NCI-H2227 (cell line): ENCODE measurements around the gene CTNNBL1.

ENCODE experiments used
- DNase-seq: peaks from one replicate; lab custom pipeline; 2025; ENCODE audit not compliant: unreplicated experiment; lab: John Stamatoyannopoulos, UW

The CTNNBL1 gene

DNA sequence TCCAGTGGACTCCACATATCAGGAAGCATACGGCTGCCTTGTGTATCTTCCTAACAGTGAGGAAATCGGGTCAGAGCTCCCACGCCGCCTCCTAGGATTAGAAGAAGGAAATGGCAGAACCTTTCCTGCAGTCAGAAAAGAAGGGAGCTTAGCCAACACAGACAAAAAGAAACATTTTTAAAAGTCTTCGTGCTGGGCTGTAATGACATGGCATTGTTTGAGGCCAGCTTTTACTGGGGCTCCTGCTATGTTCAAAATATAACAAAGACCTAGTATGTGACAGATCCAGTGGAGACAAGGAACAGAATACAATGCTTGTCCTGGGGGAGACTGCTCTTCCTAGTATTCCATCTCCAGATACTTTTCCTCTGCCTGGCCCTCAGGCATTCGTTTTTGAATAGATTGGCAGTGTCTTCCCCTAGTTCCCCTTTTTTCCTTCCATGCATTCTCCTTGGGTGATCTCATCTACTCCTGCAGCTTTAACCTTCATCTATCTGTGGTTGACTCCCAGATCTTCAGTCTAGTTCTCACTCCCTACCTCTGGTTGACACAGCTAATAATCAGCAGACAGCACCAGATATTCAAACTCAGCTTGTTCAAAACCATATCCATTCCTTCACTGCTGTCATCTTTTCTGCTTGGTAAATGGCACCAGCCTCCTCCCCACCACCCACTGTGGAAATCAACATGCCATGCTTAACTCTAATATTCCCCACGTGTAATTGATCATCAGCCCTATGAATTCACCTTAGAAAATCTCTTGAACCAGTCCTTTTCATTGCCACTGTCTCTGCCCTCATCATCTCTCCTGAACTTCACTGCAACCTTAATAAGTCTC, 114.6 kb downstream of the CTNNBL1 start:
- no peak for DNase-seq

DNA sequence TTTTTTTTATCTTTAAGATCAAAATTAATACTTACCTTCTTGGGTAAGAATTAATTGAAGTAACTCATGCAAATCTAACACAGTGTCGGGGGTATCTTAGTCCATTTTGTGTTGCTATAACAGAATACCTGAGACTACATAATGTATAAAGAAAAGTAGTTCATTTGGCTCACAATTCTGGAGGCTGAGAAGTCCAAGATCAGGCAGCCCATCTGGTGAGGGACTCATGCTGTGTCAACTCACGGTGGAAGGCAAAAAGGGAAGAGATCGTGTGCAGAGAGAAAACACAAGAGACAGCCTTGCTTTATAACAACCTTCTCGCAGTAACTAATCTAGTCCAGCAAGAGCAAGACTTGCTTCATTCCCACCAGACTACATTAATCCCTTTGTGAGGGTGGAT, 116.2 kb downstream of the CTNNBL1 start:
- no peak for DNase-seq

DNA sequence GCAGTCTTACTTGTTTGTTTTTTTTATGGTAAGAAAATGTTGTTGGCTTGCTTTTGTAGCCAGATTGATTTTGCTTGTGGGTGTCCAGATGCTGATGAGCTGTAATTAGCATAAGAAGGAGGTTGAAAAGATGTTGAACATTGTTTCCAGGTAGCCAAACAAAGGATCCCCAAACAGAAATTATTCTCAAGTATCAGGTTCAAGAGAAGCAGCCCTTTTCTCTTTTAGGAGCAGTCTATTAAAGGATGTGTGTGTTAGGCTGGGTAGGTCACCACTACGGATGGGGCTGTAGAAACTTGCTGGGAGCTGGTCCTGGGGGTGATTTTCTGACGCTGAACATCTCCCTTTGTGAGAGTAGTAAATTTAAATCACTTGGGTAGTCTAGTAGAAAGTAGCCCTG, 122.2 kb downstream of the CTNNBL1 start:
- DNase-seq, result peak; percentile 25

DNA sequence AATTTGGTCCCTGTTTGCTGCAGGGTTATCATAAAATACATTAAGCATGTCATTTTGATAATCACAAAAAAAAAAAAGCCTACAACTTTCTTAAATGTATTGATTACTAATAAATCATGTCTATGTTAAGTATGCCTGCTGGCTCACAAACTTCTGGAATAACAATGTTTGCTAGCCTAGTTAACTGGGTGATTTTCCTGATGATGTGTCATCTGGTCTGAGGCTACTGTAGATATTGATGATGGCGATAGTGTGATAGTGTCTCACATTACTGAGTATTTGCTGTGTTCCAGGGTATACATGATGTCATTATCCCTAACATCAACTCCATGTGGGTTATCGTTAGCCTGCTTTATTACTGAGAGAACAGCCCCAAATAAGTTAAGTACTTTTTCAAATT, 122.9 kb downstream of the CTNNBL1 start:
- DNase-seq, result no peak

DNA sequence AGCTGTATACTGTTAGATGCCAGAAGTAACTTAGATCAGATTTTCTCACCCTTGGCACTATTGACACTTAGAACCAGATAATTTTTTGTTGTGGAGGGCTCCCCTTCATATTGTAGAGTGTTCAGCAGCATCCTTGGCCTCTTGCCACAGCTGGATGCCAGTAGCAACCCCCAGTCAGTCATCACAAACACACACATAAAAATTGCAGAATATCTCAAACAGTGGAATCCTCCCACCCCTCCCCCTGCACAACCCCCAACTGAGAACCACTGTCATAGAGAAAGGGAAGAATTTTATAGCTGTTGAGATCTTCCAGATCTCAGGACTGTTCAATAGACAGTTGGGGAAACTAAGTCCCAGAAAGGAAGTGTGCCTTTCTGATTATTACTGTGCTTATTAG, 127.9 kb downstream of the CTNNBL1 start:
- peak; percentile 17 for DNase-seq

DNA sequence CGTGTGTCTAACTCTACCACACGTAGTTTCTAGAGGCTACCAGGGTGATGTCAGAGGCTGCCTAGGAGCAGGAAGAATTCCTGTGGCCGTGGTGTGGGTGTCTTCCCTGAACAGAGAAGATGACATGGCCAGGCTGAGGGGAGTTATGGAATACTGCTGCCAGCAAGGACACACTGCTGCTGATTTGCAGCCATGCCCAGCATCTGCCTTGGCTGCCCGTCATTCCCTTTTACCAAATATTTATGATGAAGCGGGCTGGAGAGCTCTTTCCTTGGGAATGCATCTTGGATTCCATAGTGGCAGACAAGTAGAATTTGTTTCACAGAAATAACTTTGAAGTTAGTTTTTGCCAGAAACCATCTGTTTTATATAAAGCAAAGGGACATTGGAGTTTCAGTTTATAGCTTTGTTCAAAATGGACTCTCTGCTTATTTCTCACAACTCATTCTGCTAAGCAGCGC, 128.3 kb downstream of the CTNNBL1 start:
- no peak for DNase-seq

DNA sequence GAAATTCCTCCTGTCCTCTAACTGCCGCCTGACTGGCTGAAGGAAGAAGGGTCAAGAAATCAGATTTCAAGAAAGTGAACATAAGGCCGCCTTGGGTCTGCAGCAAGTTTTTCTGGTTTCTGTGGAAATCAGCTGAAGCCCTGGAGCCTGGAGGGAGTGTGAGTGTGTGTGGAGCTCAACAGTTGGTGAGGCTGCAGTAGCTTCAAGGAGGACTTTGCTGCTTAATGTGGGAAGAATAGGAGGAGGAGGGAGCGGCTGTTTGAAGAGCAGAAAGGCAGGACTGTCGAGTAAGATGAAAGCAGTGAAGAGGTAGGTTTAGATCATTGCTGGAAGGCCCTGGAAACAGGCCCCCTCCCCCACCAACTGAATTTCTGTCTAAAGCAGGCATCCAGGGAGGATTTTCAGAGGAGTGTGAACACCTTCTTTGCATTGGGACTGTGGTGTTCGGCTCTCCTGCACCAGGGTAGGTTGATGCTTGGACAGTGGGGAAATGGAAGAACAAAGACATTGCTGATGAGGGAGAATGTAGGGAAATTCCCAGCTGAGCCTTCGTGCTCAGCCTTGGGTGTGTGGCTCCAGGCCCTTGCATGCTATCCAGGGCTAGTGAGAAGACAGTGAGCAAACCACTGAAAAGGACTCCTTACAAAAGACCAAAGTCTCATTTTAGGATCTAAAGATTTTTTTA, 129.6 kb downstream of the CTNNBL1 start:
- DNase-seq, result peak; percentile 34

DNA sequence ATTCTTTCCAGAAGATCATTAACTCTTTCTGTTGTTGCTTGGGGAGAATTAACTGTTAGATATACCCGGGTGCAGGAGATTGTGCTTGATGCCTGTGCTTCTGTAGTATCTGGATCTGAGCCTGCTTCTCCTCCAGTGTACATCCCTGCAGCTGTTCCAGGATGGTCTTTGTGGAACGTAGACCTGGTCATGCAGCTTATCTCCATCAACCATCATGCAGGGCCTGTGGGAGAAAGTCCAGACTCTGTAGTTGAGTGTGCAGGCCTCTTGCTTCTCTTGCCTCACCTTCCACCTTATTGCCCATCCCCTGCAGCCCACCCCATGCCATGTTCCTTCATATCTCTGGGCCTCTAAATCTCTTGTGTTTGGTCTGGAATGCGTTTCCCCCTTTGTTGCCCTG, 133.8 kb downstream of the CTNNBL1 start:
- DNase-seq, result no peak

DNA sequence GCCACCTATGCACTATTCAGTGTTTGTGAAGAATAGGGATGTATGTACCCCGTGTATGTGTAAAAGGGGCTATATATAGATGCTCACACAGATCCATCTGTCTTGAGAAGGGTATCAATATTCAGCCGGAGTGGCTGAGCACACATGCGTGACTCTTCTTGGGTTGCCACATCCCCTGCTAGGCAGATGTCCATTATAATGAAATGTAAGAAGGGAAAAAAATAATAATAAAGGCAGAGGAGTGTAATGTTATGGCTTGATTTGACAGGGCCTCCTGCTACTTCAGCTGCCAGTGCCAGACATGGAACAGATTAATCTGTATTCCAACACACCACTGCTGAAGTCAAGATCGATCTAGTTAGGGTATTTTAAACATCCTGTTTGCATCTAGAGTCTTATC, 134.9 kb downstream of the CTNNBL1 start:
- DNase-seq, result no peak

DNA sequence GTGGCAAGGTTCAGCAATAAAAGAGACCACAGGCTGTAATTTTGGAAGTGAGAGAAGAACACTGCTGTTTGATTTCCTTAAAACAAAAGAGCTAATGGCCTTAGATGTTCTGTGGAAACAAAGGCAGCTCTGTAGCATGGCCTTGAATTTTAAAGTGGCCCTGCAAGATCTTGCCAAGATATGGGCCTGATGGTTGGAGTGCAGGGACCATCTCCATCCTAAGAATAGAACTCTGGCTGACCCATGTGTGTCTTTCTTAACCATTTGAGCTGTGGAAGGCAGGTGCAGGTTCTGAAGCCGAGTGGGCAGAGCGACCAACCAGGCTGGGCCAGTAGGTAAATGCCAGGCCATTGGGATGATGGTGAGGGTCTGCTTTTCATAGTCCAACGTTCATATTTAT, 135.3 kb downstream of the CTNNBL1 start:
- no peak for DNase-seq

DNA sequence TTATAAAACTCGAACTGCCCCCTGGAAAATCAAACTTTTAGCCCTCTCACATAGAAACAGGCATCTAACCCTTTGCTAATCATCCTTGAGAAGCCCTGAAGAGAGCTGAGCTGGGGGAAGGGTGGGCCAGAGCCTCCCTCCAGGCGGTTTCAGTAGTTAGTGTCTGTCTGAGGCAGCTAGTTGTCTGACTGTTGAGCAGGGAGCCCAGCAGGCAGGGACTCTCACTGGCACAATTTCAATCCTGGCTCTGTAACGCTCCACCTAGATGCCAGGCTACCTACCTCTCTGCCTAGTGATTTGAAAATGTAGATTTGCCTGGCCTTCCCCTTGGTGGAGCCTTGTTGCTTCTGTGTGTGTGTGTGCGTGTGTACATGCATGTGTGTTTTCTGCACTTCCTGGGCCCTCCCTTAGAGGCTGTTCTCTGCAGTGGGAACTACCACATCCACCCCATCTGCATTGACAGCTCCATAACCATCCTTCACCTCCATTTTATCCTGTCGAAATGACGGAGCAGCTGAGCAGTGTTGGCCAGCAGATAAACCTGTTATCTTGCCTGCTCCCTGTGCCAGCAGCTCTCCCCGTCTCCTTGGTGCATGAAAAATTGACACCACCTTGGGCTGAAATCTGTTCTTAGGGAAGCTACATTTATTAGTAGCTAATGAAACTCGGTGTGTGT, 139.5 kb downstream of the CTNNBL1 start:
- DNase-seq, result no peak

DNA sequence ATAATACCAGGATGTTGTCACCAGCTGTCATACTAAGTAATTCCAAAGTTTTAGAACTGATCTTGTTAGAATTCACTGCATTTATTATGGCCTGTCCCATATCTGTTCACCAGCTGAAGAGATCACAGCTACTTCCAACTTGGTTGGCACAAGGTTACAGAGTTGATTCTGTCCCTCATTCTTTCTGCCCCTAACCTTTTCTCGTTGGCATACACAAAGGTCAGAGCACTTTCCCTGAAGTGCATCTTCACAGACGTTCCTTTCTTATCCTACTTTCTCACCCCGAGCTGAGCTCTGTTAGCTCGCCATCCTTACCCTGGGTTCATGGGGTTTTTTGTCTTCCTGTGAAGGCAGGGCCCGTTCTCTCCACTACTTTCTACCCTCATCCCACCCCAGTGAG, 143.1 kb downstream of the CTNNBL1 start:
- no peak for DNase-seq

DNA sequence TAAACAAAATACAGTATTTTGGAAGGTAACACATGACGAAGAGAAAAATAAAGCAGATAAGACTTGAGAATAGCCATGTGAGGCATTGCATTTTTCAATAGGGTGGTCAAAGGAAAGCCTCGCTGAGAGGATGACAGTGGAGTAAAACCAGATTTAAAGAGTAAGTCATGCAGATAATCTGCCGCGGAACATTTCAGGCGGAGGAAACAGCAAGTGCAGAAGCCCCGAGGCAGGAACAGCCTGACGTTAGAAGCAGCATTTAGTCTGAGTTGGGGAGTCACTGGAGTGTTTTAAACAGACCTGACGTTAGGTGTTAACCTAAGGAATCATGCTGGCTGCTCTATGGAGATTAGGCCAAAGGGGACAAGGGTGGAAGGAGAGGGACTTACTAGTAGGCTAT, 144.1 kb downstream of the CTNNBL1 start:
- no peak for DNase-seq

DNA sequence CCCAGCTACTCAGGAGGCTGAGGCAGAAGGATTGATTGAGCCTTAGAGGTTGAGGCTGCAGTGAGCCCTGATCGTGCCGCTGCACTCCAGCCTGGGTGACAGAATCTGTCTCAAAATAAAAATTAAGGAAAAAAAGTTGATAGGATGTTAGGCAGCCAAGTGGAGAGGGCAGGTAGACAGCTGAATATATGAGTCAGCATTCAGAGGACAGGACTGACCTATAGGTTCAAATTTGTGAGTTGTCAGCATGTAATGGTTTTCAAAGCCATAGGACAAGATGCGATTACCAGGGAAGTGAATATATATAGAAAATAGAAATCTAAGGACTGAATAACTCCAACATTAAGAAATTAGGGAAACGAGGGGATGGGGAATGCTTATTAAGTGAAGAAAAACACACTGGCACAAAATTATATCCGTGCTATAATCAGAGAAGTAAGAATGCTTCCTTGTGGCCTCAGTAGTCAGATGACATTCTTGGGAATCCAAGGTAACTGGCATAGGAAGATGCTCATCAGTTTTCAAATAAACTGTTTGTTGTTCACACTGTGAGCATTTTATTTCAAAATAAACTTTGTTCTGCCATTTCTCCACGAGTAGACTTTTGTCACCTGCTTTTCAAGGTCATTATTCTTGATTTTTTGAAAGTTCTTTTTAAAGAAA, 145.1 kb downstream of the CTNNBL1 start:
- no peak for DNase-seq

DNA sequence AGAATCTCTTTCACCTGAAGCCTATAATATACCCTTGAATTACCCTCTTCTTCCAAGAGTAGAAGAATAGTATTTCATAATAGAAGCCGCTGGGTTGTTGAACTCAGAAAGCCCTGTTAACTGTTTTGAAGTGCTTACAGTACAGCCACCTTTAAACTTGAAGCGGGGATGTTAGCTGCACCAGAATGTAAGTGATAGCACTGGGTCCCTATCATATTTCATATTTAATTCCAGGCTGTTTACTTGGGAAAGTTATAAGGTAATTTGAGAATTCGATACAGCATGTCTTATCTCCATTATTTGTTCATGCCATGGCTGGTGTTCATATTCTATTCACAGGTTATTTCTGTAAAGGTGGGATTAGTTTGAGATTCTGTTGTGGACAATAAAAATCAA, 145.6 kb downstream of the CTNNBL1 start:
- DNase-seq, result peak; percentile 50

DNA sequence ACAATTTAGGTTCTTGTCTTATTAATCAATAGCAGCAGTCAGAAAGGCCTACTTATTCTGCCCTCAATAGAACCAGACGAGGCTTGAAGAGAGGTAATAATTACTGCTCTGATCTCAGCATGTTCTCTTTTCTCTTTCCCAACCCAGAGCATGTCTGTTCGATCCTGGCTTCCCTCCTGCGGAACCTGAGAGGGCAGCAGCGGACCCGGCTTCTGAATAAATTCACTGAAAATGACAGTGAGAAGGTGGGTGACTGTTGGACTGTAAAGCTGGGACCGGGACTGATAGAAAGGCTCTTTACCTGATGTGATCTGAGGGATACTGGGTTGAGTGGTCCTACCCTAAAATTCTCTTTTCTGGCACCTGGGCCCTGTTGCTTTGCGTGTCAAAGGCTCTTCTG, 146.1 kb downstream of the CTNNBL1 start:
- DNase-seq, result peak; percentile 57

DNA sequence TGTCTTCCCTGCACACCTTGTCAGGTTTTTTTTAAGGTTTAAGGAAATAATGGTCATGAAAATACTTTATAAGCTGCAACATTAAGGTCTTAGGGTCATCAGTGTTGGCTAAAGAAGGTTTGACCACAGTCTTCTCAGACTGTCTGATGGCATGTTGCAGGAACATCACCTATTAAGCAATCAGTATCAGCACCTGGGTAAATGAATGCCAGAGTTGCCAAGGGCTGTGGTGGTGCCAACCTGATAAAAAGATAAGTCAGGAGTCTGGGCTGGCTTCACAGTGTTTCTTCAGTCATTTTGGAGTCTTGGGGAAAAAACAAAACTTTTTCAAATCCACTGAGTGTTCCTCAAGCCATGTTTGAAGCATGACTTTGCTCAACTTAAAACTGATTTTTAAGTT, 147.6 kb downstream of the CTNNBL1 start:
- DNase-seq, result no peak

DNA sequence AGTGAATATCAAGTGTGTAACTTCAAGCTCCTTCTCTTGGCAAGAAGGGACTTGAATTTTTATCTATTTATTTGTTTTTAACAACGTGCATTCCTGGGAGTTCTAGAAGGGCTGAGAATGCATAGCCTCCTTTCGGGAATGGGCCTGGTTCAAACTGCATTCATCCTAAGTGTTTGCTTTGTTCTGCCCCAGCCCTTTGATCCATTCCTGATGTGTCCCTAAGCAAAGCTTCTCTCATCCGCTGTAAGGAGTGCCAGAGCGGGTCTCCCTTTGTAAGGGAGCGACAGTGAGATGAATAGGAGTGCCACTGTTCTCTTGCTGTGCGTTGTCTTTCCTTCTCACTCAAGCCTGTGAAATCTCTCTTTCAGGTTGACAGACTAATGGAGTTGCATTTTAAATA, 148.1 kb downstream of the CTNNBL1 start:
- DNase-seq, result no peak

DNA sequence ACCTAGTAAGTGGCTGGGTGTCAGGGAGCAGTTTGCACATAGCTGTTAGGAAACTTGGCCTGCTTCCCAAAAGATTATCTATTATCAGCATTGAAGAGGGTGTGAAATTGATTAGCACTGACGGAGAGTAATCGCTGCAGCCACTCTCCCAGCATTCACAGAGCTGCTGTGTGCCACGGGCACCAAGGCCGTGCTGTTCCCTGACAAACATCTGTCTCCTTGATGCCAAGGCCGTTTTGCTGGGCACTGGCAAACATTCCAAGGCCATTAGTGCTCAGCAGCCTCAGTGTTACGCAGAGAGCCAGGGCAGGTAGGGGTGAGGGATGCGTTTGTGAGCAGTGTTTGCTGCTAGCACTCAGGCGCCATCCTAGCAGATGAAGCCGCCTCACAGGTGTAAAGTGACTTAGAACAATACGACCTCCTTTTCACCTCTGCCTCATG, 151.4 kb downstream of the CTNNBL1 start:
- DNase-seq, result peak; percentile 11

DNA sequence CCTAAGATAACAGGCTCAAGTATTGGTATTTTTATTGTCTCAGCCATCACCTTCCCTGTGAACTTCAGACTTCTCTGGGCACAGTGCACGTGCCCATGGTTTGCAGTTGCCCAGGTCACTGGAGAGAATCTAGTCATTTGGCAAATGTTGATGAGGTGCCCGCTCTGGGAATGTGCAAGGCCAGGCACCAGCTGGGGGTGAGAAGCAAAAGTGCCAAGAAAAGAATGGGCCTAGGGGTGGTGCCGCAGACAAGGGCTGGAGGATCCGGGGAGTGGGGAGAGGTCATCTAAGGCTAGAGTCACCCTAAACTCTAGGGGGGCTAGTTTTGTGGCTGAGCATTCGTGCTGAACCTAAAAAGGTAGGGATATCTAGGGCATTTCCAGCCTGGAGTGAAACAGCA, 152.0 kb downstream of the CTNNBL1 start:
- no peak for DNase-seq

DNA sequence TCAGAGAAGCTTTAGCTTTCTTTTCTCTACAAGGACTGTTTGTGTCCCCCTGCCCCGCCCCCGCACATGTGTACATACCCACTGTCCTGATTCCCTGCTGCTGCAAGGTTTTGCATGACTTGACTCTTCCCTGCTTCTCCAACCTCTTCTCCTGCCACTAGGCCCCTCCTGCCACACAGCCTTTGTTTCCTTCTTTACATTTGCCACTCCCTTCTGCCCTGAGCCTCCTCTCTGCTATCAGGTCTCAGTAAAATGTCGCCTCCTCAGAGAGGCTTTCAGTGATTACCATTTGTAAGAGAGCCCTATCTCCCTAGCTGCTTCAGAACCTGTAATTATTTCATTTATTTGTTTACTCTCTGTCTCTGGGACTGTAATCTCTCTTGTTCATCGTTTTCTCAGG, 152.7 kb downstream of the CTNNBL1 start:
- DNase-seq, result peak; percentile 19
